Measurements from ENCODE around the gene IGHMBP2.

Gene IGHMBP2

DNA sequence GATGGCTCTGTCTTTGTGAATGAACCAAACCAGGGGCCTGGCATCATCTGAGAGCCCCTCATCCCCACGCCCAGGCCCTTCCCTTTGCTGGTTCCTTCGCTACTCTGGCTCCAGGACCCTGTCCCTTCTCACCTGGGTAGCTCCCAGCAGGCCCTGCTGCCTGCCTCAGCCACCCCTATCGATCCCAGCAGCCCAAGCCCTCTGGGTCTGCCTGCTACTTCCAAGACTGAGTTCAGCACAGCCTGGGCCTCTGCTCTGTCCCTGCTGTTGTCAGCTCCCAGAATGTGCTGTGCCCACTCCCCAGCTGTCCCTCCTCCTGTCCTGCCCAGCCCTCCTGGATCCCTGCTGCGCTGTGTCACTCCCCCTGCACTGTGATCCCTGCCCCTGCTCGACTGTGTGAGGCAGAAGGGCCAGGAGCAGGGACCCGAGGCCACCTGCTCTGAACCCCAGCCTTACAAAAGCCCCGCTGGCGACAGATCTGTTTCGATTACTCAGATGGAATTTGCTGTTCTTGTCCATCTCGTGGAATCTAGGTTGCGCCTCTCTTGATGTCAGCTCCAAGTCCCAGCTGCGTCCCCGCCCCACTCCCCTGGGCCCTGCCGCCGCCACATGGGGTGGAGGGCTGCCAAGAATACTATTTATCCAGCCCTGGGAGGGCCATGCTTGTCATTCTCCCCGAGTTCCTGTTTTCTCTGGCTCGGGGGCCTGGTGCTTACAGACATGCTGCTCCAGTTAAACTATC is 13.0 kb upstream of the IGHMBP2 start:
- DNase-seq, result peak; percentile 28

- no peak for DNase-seq
Measured at GRCh38 chr11:68891351-68891948, 12.2 kb upstream of the IGHMBP2 start.

DNA sequence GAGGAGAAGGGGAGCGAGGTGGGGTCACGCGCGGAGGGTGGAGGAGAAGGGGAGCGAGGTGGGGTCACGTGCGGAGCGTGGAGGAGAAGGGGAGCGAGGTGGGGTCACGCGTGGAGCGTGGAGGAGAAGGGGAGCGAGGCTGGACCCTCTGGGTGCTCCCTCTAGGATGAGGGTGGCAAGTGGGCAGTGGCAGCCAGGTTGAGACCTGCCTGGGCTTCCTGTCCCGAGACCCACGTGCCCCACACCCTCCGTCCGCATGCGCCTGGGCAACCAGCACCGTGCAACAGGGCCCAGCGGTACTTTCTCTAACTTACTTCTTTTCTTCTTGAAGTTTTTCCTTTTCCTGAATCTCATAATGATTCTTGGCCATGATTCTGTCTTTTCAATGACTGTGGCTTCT is 11.1 kb upstream of the IGHMBP2 start:
- DNase-seq, result no peak

GRCh38 chr11:68893282-68893681 is 10.4 kb upstream of the IGHMBP2 start:
- DNase-seq, result peak; percentile 14

DNA sequence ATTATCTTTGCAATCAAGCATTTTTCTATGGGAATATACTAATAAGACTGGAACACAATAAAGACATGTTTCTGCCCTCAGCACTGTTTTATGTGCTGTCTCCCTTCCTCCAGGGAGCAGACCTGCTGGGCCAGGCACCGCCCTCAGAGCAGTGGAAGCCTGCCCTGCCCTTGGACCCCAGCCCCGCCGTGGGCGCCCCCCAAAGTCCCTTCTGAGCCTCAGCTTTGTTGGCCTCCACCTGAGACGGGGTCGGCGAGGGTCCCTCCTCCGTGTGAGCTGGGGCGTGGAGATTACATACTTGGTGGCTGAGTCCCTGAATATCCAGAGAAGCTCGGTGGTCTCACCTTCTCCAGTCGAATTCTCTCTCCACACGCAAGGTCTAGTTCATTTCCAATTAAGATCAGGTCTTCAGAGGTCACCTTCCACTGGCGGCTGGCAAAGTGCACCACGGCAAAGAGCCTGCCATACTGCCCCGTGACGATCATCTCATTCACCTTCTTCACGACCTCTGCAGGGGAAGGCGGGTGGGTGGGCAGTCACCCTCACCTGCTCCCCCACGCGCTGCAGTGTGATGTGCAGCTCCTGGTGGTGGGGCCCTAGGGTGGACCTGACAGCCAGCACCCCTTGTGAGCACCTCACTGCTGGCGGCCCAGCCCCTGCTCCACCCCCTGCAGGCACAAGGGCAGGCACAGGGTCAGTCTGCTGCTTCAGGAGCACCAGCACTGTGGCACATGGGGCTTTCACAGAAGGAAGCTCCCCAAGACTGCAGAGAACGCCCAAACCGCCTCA is 7.3 kb upstream of the IGHMBP2 start:
- no peak for DNase-seq

DNA sequence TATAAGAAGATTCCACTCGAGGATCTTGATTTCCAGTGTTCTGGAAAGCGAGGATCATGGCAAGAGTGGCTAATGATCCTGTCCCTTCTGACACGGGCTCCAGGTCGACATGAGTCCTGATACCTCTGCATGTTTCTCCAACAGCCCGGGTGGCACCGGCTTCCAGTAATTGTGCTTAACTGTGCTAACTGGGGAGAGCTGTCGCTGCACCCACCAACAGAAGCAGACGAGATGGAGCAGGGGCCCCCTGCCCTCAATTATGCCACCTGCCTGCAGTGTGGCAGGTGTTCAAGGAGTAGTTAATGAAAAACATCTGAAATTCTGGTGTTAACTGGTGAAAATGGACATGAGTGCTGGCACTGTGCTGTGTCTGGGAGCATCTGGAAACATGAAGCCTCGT is 6.2 kb upstream of the IGHMBP2 start:
- DNase-seq, result no peak

DNA sequence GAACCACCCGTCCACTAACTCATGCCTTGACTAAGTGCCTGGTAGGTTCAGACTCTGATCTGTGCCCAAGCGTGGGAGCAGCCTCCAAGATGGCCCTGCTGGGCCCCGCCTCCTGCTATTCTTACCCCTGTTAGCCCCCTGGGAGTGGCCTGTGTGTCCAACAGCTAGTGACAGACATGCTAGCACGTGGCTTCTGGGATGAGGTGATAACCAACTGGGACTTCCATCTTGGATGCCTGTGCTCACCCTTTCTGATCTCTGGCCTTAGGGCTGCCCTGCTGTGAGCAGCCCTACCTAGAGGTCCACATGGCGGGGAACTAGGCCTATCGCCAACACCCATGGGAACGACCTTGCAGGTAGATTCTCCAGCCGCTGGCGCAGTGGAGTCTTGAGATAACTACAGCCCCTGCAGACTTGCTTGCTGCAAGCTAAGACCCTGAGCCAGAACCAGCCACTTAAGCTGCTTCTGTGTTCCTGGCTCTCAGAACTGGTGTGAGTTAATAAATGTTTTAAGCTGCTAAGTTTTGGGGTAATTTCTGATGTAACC is 2.8 kb upstream of the IGHMBP2 start:
- DNase-seq, result no peak

DNA sequence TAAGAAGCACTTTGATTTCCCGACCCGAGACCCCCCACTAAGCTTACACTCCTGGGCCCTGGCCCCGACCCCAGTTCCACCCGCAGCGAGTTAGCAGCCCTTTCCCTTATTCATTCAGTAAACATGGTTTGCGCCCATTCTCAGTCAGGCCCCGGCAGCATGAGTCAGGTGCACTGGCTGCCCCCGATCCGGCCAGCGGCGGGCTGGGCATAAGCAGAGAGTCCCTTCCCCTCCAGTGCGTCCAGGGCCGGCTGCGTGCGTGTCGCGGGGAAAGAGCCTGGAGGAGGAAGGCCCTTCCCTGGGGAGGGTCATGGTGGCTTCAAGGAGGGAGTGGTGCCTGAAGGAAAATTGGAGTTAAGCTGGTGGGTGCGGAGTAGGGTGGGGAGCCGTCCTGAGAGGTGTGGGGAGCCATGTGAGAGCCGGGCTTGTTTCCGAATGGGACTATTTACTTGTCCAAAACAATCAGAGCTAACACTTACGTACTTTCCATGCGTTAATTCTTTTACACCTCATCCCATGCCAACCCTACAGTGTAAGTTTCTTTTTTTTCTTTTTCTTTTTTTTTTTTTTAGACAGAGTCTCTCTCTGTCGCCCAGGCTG is 657 bp downstream of the IGHMBP2 start:
- DNase-seq, result peak; percentile 59

DNA sequence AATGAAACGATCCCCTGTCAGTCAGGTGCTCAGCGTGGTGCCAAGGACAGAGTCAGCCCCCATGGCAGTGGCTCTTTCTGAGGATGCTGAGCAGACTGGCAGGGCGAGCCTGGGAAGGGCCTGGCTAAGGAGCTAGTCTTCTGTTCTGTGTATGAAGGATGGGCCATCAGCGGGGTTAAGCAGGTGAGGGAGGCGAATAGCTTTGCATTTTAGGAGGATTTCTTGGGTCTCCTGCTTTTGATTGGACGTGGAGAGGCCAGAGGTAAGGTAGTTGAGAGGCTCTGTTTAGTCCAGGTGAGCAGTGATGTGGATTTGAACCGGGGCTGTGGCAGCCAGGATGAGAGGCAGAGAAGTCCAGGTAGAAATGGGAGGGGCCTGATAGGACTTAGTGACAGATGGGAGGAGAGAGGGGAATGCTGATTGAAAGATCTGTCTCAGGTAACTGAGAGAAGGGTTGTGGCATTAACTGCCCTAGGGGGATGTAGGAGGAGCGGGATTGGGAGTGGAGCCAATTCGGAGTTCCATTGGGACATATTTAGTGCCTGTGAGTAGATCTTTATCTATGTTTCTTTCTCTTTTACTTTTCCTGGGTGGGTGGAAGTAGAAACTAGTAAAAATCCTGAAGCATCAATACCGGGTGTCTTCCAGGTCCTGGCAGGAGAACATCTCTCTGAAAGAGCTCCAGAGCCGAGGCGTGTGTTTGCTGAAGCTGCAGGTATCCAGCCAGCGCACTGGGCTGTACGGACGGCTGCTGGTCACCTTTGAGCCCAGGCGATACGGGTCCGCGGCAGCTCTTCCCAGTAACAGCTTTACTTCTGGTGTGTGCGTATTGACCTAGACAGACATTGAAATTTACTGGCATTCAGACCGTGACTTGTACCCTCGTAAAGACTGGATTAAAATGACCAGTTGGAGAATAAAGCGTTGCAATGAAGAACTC is 2.0 kb downstream of the IGHMBP2 start:
- DNase-seq, result peak; percentile 7

DNA sequence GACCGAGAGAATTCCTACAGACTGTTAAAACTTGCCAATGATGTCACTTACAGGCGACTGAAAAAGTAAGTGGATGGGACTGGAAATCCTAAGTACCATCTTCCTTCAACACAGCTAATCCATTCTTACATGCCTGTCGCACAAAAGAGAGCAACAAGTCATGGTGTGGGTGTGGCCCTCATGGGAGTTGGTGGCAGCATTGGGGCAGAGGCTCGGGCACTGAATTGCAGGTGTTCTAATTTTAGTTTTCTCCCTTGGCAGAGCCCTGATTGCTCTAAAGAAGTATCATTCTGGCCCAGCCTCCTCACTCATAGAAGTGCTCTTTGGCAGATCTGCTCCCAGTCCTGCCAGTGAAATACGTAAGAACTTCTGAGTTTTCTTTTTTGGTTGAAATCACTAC is 4.6 kb downstream of the IGHMBP2 start:
- no peak for DNase-seq

- no peak for DNase-seq
Measured at GRCh38 chr11:68910965-68911364, 7.3 kb downstream of the IGHMBP2 start.

DNA sequence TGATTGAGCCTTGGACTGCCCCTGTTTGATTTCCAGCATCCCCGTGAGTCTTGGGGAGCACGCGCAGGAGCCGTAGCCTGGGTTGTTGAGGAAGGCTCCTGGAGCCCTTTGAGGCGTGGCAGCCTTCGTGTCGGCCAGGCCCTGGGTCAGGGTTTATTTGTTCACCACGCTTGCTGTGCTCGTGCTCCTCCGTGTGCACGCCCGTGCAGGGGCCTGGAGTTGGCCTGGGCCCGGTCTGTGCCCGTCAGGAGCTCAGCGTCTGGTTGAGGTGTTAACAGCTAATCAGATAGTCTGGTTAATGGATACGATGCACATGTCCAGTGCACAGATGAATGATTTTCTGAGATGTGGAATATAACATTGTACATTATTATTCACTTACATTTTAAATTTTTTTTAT is 8.0 kb downstream of the IGHMBP2 start:
- no peak for DNase-seq

DNA sequence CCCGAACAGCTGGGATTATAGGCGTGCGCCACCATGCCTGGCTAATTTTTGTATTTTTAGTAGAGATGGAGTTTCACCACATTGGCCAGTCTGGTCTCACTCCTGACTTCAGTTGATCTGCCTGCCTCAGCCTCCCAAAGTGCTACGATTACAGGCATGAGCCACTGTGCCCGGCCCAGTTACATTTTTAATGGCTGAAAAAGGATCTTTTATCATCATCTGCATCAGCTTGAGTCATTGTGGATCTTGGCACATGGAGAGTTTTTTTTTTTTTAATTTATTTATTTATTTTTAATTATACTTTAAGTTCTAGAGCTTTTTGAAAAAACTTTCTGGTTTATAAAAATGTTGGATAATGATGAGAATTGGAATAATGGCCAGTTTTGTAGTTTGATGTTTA is 8.6 kb downstream of the IGHMBP2 start:
- DNase-seq, result no peak

DNA sequence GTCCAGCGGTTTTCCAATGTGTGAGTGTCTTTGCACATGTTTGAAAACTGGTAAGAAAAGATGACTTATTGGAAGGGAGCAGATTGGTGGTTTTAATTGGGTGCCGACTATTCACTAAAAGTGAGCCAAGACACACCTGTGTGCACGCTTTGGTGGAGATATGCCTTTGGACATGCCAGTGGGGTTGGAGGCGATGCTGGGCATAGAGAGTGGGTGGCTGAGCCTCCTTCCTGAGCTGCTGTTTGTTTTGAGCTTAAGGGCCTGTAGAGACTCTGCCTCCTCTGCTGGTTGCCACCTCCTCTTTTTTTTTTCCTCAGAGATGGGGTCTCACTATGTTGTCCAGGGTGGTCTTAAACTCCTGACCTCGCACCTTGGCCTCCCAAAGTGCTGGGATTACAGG is 9.5 kb downstream of the IGHMBP2 start:
- no peak for DNase-seq

DNA sequence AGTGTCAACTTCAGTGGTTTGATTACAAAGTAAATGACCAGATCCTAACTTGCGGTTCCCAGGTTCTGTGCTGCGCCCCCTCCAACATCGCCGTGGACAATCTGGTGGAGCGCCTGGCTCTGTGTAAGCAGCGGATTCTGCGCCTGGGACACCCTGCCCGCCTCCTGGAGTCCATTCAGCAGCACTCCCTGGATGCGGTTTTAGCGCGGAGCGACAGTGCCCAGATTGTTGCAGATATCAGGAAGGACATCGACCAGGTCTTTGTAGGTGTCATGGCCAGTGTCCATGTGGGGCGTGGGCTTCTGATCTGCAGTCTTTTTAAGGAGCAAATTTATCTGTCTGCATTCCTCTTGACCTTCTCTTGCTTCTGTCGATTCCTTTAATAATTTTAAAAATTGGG is 11.1 kb downstream of the IGHMBP2 start:
- DNase-seq, result no peak

- no peak for DNase-seq
Measured at GRCh38 chr11:68916439-68916838, 12.7 kb downstream of the IGHMBP2 start.

DNA sequence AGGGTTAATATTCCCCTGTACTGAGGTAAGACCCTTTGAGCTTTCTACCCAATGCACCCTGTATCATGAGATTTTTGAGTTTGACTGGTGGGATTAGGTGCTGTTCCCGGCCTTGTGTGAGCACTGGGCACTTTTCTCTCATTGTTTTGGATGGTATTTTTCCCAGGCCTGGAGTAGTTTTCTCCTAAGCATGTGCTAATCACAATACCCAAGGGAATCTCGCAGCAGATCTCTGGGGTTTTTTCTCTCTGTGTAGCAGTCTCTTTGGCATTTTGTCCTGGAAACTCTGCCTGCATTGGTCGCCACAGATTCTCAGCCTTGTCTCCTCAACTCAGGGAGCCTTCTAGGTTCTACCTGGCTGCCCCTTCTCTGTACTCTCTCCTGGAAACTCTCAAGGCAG is 19.9 kb downstream of the IGHMBP2 start:
- DNase-seq, result no peak

GRCh38 chr11:68924073-68924925 is 20.6 kb downstream of the IGHMBP2 start:
- DNase-seq, result no peak

DNA sequence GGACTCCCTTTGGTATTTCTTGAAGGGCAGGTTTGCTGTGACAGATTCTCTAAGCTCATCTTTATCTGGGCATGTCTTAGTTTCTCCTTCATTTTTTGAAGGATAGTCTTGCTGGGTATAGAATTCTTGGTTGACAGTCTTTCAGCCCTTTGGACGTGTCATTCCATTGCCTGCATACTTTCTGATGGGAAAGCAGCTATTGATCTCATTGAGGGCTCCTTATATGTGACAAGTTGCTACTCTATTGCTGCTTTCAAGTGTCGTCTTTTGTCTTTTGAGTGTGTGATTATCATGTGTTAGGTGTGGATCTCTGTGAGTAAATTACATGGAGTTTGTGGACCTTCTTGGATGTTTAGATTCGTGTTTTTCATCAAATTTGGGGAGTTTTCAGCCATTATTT is 21.9 kb downstream of the IGHMBP2 start:
- no peak for DNase-seq

DNA sequence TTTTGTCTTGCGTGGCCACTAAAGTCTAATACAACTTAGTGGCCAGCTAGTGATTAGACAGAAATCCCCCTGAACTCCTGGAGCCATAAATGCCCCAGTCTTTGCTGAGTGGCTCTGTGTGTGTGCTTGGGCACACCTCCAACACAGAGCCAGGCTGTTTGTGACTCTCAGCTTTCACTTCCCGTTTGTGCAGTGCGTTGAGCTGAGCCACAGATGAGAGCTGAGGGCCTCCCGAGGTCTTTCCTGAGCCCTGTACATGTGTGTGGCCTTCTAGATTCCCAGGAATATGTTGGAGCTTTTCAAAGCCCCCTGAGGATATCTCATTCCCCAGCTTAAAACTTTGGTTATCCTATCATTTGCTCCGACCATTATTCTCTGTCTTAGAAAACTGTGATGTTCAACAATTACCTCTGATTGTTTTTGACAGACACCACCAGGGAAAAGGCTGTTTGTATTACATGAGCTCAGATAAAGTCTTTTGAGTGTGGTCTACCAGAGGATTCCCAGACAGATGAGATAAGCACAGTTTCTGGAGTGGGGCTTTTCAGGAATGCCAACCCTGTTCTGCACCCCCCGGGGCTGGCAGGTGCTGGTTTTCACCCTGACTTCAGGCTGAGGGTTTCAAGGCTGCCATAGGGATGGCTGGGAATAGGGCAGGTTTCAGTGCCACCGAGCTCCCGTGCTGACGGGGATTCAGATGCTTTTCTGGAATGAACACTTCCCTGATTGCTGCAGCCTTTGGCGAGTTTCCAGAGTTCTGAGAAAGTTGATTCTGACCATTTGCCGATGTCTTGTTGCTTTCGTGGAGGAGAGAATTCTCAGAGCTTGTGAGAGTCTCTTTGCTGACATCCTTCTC is 23.8 kb downstream of the IGHMBP2 start:
- DNase-seq, result no peak

Data from NCI-H69 (cell line).